GM23338 (cell line): ENCODE measurements around the gene RBM11. TPM values are rescaled to one million over a fixed set of nuclear protein-coding genes. Genes with fewer than 3 reads are reported as not detected.

Experiments used
- ATAC-seq: fragments of 200-7000 bp; cut with Tn5 transposase; 3 replicates; pipeline ENCODE4 v1.9.1; 2020
- DNase-seq: peaks from one replicate; pipeline ENCODE4 v3.0.0-alpha.2; 2015; ENCODE audit warnings: low spot score
- H2AFZ ChIP-seq: fragments of 200-600 bp; sonication (generic); 2 replicates; pipeline ENCODE4 v1.8.0; 2016; ENCODE audit warnings: antibody characterized with exemption, mild to moderate bottlenecking, moderate library complexity
- H3F3A ChIP-seq: fragments of 200-600 bp; sonication (generic); replicated peaks from 2 replicates; pipeline ENCODE4 v1.8.0; 2017; ENCODE audit warnings: antibody characterized with exemption, mixed run types, low read depth
- H3K27ac ChIP-seq: fragments of 200-600 bp; sonication (generic); 2 replicates; pipeline ENCODE4 v1.6.1; 2016; ENCODE audit warnings: low read depth
- H3K27me3 ChIP-seq: fragments of 200-600 bp; sonication (generic); 2 replicates; pipeline ENCODE4 v1.8.0; 2016; ENCODE audit warnings: mild to moderate bottlenecking, mixed run types, moderate library complexity; ENCODE audit not compliant: insufficient read depth
- H3K36me3 ChIP-seq: fragments of 200-600 bp; sonication (generic); 2 replicates; pipeline ENCODE4 v1.8.0; 2016; ENCODE audit warnings: mild to moderate bottlenecking; ENCODE audit not compliant: insufficient read depth
- H3K4me1 ChIP-seq: fragments of 200-600 bp; sonication (generic); 2 replicates; pipeline ENCODE4 v1.8.0; 2016; ENCODE audit warnings: mild to moderate bottlenecking, moderate library complexity; ENCODE audit not compliant: insufficient read depth
- H3K4me2 ChIP-seq: fragments of 200-600 bp; sonication (generic); 2 replicates; pipeline ENCODE4 v1.7.1; 2017; ENCODE audit warnings: mixed run types
- H3K4me3 ChIP-seq: fragments of 200-600 bp; sonication (generic); 2 replicates; pipeline ENCODE4 v1.6.1; 2016; ENCODE audit warnings: mixed run types
- H3K79me2 ChIP-seq: fragments of 200-600 bp; sonication (generic); replicated peaks from 2 replicates; pipeline ENCODE4 v1.8.0; 2017; ENCODE audit warnings: mild to moderate bottlenecking; ENCODE audit not compliant: insufficient read depth
- H3K9me2 ChIP-seq: fragments of 200-600 bp; sonication (generic); 2 replicates; pipeline ENCODE4 v1.8.0; 2017; ENCODE audit not compliant: insufficient read depth
- H4K20me1 ChIP-seq: fragments of 200-600 bp; sonication (generic); replicated peaks from 2 replicates; pipeline ENCODE4 v1.8.0; 2017; ENCODE audit warnings: mild to moderate bottlenecking; ENCODE audit not compliant: insufficient read depth
- H3K27ac Mint-ChIP-seq: 2 replicates; pipeline ENCODE4 v1.8.0; 2020; ENCODE audit warnings: inconsistent platforms, mild to moderate bottlenecking, moderate library complexity, mixed read lengths
- H3K27me3 Mint-ChIP-seq: 3 replicates; pipeline ENCODE4 v1.8.0; 2022; ENCODE audit warnings: low read depth, mild to moderate bottlenecking, moderate library complexity, mixed read lengths, inconsistent platforms; ENCODE audit not compliant: insufficient read depth, poor library complexity
- H3K36me3 Mint-ChIP-seq: 3 replicates; pipeline ENCODE4 v1.8.0; 2021; ENCODE audit warnings: low read depth, mild to moderate bottlenecking, inconsistent platforms, moderate library complexity, mixed read lengths
- H3K4me1 Mint-ChIP-seq: 3 replicates; pipeline ENCODE4 v1.8.0; 2020; ENCODE audit warnings: mild to moderate bottlenecking, inconsistent platforms, mixed read lengths
- H3K4me3 Mint-ChIP-seq: 3 replicates; pipeline ENCODE4 v1.8.0; 2021; ENCODE audit warnings: moderate library complexity, mild to moderate bottlenecking, inconsistent platforms, mixed read lengths
- H3K9me3 Mint-ChIP-seq: 3 replicates; pipeline ENCODE4 v1.8.0; 2020; ENCODE audit warnings: moderate library complexity, mild to moderate bottlenecking, inconsistent platforms, mixed read lengths
- CREB1 ChIP-seq: fragments of 250-450 bp; sonication (Bioruptor Pico); IDR thresholded peaks from 2 replicates; pipeline ENCODE4 v1.5.0; 2020; ENCODE audit warnings: low read depth, mild to moderate bottlenecking, moderate library complexity
- EZH2phosphoT487 ChIP-seq: fragments of 200-600 bp; sonication (generic); IDR thresholded peaks from one replicate; pipeline ENCODE4 v1.8.1; 2018; ENCODE audit warnings: antibody characterized with exemption; ENCODE audit not compliant: unreplicated experiment
- JUNB ChIP-seq: IDR thresholded peaks from one replicate; pipeline ENCODE4 v1.6.1; 2016; ENCODE audit warnings: antibody characterized with exemption; ENCODE audit not compliant: unreplicated experiment
- NANOG ChIP-seq: IDR thresholded peaks from 2 replicates; pipeline ENCODE4 v1.6.1; 2016; ENCODE audit warnings: antibody characterized with exemption, borderline replicate concordance
- STAT1 ChIP-seq: IDR thresholded peaks from one replicate; pipeline ENCODE4 v1.6.1; 2016; ENCODE audit warnings: antibody characterized with exemption; ENCODE audit not compliant: unreplicated experiment
- ZNF114 ChIP-seq: fragments of 250-450 bp; sonication (Bioruptor Pico); IDR thresholded peaks from 2 replicates; pipeline ENCODE4 v1.5.0; 2020; ENCODE audit warnings: mild to moderate bottlenecking, moderate library complexity
- ZNF331 ChIP-seq: fragments of 250-450 bp; sonication (Bioruptor Pico); IDR thresholded peaks from 2 replicates; pipeline ENCODE4 v1.5.0; 2020; ENCODE audit warnings: low read depth, mild to moderate bottlenecking, moderate library complexity
- polyA plus RNA-seq: library from polyadenylated mRNA; unstranded; fragments of >200 nt; fragmentation: Nextera tagmentation; extraction: Ambion mirVana; gene quantifications from 2 replicates; pipeline ENCODE4 v1.2.1, GENCODE V29; 2016
- total RNA-seq: library from RNA; depleted of rRNA; stranded (reverse); fragments of >200 nt; shearing (Covaris generic); gene quantifications from 2 replicates; pipeline ENCODE4 v1.2.3, GENCODE V29; 2014
- TF ChIP-seq, protein P1 (sequence below): IDR thresholded peaks from one replicate; pipeline ENCODE4 v1.6.1; 2018; ENCODE audit warnings: antibody characterized with exemption; ENCODE audit not compliant: unreplicated experiment
- TF ChIP-seq, protein P2 (sequence below), 2 experiments: fragments of 200-600 bp in 1 of 2; sonication (generic) in 1 of 2; conservative IDR thresholded peaks; 2 replicates each; pipeline versions ENCODE4 v1.5.1 to v1.6.1; 2016 to 2017; ENCODE audit warnings: antibody characterized with exemption in 2 of 2, low read depth in 2 of 2, mild to moderate bottlenecking in 2 of 2, moderate library complexity in 1 of 2

RBM11 gene
- total and polyA plus RNA-seq, 2 experiments from 2014 or later: 6.3 to 8.3 TPM

DNA sequence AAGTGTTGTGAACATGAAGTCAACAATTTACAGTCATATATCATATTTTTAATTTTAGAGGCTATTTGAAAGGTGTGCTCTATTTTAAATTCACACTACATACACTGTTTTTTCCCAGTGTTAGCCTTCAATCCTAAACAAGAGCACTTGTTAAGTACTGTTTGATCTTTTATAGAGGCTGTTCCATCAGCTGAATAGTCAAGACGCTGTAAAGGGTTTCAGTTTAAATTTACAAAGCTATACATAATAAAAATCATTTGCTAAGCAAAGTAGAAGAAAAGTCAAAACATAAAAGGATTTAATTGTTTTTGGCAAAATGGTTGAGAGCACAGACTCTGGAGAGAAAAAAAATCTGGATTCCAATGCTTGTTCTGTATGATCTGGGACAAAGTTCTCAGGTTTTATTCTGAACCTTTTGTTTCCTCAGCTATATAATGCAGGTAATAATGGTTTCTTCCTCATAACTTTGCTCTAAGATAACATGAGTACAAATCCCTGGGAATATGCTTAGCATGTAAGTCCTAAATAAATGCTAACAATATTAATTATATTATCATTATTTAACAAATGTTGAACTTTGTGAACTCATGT lies 44.3 kb downstream of the RBM11 start (continued):
- TF ChIP-seq NANOG (no peak), JUNB (no peak)
- TF ChIP-seq, protein P1, sequence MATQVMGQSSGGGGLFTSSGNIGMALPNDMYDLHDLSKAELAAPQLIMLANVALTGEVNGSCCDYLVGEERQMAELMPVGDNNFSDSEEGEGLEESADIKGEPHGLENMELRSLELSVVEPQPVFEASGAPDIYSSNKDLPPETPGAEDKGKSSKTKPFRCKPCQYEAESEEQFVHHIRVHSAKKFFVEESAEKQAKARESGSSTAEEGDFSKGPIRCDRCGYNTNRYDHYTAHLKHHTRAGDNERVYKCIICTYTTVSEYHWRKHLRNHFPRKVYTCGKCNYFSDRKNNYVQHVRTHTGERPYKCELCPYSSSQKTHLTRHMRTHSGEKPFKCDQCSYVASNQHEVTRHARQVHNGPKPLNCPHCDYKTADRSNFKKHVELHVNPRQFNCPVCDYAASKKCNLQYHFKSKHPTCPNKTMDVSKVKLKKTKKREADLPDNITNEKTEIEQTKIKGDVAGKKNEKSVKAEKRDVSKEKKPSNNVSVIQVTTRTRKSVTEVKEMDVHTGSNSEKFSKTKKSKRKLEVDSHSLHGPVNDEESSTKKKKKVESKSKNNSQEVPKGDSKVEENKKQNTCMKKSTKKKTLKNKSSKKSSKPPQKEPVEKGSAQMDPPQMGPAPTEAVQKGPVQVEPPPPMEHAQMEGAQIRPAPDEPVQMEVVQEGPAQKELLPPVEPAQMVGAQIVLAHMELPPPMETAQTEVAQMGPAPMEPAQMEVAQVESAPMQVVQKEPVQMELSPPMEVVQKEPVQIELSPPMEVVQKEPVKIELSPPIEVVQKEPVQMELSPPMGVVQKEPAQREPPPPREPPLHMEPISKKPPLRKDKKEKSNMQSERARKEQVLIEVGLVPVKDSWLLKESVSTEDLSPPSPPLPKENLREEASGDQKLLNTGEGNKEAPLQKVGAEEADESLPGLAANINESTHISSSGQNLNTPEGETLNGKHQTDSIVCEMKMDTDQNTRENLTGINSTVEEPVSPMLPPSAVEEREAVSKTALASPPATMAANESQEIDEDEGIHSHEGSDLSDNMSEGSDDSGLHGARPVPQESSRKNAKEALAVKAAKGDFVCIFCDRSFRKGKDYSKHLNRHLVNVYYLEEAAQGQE: no peak

DNA sequence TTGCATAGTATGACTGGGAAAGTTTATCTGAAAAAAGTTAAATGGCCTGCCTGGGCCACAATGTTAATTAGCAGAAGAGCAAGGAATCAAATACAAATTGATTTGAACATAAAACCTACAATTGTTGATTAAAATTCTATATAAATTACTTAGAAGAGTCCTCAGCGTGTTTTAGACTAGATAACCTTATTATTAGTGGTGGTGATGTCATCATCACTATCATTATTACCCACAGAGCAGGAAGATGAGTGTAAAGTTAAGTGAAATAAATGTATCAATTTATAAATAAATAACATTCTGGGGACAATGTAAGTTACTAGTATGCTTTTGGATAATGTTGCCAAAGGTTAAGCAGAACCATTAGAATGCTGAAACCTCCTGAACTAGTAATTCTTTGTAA lies 46.1 kb downstream of the RBM11 start:
- no peaks in the 10 kb centered on the region for H3K27me3 ChIP-seq
- Mint-ChIP-seq H3K9me3 (no peaks in the 10 kb centered on the region), H3K27ac (no peak overlapping the region), H3K4me3 (no peak overlapping the region), H3K4me1 (no peaks in the 10 kb centered on the region), H3K27me3 (no peaks in the 10 kb centered on the region), H3K36me3 (no peaks in the 10 kb centered on the region)
- H3K36me3 ChIP-seq: no peaks in the 10 kb centered on the region
- no peaks in the 10 kb centered on the region for H3K79me2 ChIP-seq
- DNase-seq (no peak), ATAC-seq (no peak)
- no peak overlapping the region for H2AFZ ChIP-seq
- H3K4me3 ChIP-seq: no peak overlapping the region
- no peaks in the 10 kb centered on the region for H3K4me1 ChIP-seq
- H3K9me2 ChIP-seq: no peaks in the 10 kb centered on the region
- H3K27ac ChIP-seq: no peak overlapping the region
- no peaks in the 10 kb centered on the region for H3F3A ChIP-seq
- no peak overlapping the region for H3K4me2 ChIP-seq
- H4K20me1 ChIP-seq: no peaks in the 10 kb centered on the region
- TF ChIP-seq NANOG (no peak), EZH2phosphoT487 (no peak), STAT1 (no peak), JUNB (no peak), CREB1 (no peak), ZNF114 (CRISPR knock-in tag) (no peak), ZNF331 (CRISPR knock-in tag) (no peak)
- TF ChIP-seq, protein P1: no peak
- TF ChIP-seq, protein P2, sequence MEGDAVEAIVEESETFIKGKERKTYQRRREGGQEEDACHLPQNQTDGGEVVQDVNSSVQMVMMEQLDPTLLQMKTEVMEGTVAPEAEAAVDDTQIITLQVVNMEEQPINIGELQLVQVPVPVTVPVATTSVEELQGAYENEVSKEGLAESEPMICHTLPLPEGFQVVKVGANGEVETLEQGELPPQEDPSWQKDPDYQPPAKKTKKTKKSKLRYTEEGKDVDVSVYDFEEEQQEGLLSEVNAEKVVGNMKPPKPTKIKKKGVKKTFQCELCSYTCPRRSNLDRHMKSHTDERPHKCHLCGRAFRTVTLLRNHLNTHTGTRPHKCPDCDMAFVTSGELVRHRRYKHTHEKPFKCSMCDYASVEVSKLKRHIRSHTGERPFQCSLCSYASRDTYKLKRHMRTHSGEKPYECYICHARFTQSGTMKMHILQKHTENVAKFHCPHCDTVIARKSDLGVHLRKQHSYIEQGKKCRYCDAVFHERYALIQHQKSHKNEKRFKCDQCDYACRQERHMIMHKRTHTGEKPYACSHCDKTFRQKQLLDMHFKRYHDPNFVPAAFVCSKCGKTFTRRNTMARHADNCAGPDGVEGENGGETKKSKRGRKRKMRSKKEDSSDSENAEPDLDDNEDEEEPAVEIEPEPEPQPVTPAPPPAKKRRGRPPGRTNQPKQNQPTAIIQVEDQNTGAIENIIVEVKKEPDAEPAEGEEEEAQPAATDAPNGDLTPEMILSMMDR (conservative IDR thresholded peaks at IDR 0.05; ENCODE audit: low read depth in 2 of 2): no peak
